GM18870 (cell line): Measurements from ENCODE around the gene SRP68.

ENCODE experiments used
- ATAC-seq: cut with Tn5 transposase; IDR thresholded peaks from one replicate; pipeline ENCODE4 v1.9.1; 2021; ENCODE audit warnings: moderate library complexity; ENCODE audit not compliant: unreplicated experiment

Gene SRP68

GRCh38 chr17:76072148-76072858 lies at the start of gene SRP68:
SRP68 (minus strand) TSS chr17:76072517; CDS start chr17:76072491, 26 bp downstream.
- peak; percentile 57 for ATAC-seq

- ATAC-seq = no peak
These were observed 49.7 kb upstream of the SRP68 start for GRCh38 chr17:76121932-76122430.

GRCh38 chr17:76120658-76121008 lies 48.3 kb upstream of the SRP68 start:
- no peak for ATAC-seq

GRCh38 chr17:76119409-76120371 lies 47.4 kb upstream of the SRP68 start:
- no peak for ATAC-seq

GRCh38 chr17:76115138-76115754 lies 42.9 kb upstream of the SRP68 start:
- ATAC-seq = no peak

- no peak for ATAC-seq
These were observed 39.6 kb upstream of the SRP68 start for GRCh38 chr17:76111956-76112355.

- no peak for ATAC-seq
These were observed 35.2 kb upstream of the SRP68 start for GRCh38 chr17:76107509-76107908.

- no peak for ATAC-seq
These were observed 34.4 kb upstream of the SRP68 start for GRCh38 chr17:76106703-76107102.

- ATAC-seq = no peak
These were observed 32.5 kb upstream of the SRP68 start for GRCh38 chr17:76104896-76105231.

- ATAC-seq = no peak
These were observed 32.0 kb upstream of the SRP68 start for GRCh38 chr17:76104140-76104895.

GRCh38 chr17:76103274-76104139 lies 31.2 kb upstream of the SRP68 start, which contains the start of gene EXOC7:
EXOC7 (minus strand) TSS chr17:76103787; CDS start chr17:76103692, 95 bp downstream.
- no peak for ATAC-seq

GRCh38 chr17:76102944-76103273 lies 30.6 kb upstream of the SRP68 start:
- no peak for ATAC-seq

GRCh38 chr17:76097716-76098295 lies 25.5 kb upstream of the SRP68 start:
- ATAC-seq = no peak

- ATAC-seq = no peak
These were observed 23.6 kb upstream of the SRP68 start for GRCh38 chr17:76095943-76096342.

GRCh38 chr17:76094046-76094445 lies 21.7 kb upstream of the SRP68 start:
- no peak for ATAC-seq

- ATAC-seq = no peak
These were observed 20.5 kb upstream of the SRP68 start for GRCh38 chr17:76092526-76093413.

- no peak for ATAC-seq
These were observed 19.4 kb upstream of the SRP68 start for GRCh38 chr17:76091526-76092286.
